GM21528 (cell line): ENCODE data around the gene S1PR2.
A peak's percentile ranks its signal among the peaks of the same experiment; 100 is the strongest.

Source experiments
- ATAC-seq: cut with Tn5 transposase; IDR thresholded peaks from one replicate; pipeline ENCODE4 v1.9.1; 2021; ENCODE audit warnings: mild to moderate bottlenecking, moderate library complexity; ENCODE audit not compliant: unreplicated experiment, low FRiP score

The S1PR2 gene, protein sequence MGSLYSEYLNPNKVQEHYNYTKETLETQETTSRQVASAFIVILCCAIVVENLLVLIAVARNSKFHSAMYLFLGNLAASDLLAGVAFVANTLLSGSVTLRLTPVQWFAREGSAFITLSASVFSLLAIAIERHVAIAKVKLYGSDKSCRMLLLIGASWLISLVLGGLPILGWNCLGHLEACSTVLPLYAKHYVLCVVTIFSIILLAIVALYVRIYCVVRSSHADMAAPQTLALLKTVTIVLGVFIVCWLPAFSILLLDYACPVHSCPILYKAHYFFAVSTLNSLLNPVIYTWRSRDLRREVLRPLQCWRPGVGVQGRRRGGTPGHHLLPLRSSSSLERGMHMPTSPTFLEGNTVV

DNA sequence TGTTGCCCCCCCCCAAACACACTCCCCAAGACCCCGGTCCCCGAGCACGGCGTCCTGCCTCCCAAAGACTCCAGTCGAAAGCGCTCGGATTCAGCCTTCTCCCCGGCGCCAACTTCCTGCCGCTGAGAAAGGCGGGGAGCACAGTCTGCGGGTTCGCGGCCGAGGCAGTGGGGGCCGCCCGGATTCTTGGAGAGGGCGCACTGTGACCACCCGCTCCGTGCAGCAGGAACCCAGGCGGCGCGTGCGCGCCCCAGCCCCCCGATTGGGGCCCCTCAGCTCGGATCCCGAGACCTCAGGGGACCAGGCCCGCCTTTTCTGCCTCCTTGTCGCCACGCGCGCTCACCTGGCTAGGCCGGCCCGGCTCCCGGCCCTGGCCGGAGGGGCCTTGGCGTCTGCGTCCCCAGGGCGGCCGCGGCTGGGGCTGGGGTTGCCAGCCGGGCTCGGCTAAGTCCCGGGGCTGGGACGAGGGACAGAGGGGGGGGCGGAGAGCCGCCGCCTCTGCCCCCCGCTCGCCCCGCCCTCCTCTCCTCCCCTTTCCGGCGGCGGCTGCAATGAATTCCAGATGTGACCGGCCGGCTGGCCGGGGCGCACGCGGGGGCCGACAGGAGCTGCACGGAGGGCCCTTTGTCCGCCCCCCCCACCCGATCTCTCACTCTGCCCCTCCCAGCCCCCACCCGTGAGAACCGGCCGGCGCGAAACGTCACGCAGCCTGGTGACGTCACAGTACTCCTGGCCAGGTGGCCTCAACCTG, at the start of gene S1PR2:
TSS of gene S1PR2 (minus strand) at position 471 of the 751 bp plus-strand sequence. CDS start 6,426 bp downstream, outside the sequence.
- no peak for ATAC-seq

DNA sequence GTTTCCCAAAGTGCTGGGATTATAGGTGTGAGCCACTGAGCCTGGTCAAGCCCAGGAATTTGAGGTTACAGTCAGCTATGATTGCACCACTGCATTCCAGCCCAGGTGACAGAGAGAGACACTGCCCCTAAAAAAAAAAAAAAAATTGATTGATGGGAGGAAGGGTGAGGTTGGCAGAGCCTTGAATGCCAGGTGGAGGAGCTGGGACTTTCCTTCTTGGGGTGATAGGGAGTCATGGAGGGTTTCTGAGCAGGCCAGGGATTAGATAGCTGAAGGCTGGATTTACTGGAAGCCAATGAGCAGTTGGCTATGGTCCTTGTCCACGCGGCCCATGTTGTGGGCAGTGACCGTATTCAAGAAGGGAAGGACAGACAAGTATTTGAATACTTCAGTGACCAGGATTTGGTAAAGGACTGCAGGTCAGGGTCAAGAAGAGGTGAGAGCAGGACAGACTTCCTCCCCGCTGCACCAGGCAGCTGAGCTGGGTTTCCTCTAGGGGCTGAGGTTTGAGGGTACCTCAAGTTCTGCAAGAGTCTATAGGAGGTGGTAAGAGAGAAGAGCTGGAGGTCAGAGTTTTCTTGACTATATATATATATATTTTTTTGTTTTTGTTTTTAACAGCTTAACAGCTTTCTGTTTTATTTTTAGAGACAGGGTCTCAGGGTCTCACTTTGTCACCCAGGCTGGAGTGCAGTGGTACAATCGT, 48.8 kb upstream of the S1PR2 start:
- no peak for ATAC-seq

DNA sequence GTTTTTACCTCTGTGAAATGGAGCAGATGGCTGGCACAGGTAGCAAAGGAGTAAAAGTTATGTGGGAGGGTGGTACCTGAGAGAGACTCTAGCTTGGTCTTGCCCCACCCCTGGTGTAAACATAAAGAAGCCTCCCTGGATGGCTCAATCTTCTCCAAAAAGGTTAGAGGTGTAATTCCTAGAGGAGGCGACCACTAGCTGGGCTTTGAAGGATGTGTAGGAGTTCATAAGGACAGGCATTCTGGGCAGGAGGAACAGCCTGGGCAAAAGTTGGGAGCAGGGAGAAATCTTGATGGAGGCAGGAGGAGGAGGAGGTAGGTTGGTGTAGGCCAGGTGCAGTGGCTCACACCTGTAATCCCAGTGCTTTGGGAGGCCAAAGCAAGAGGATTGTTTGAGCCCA, 47.8 kb upstream of the S1PR2 start:
- no peak for ATAC-seq

DNA sequence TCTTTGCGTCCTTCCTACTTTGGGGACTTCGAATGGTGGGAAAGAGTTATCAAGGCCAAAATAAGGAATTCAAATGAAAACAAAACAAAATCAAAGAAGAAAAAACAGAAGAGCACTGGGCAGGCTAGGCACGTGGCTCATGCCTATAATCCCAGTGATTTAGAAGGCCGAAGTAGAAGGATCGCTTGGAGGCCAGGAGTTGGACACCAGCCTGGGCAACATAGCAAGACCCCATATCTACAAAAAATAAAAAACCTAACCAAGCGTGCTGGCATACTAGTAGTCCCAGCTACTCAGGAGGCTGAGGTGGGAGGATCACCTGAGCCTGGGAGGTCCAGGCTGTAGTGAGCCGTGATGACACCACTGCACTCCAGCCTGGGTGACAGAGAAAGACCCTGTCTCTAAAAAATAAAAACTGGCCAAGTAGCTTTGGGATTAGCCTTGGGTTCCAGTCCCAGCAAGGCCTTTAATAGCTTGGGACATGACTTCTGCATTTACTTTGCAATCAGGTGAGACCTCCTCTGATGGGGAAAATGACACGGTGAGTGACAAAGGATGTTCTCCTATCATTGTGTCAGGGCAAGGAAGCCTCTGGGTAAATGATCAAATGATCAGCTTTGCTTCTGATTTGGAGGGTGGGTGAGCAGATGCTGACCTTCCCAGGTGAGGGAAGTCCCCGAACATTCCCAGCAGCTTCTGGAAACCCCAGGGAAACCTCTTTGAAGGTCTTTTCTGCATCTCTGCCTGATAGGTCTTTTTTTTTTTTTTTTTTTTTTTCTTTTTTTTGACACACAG, 46.9 kb upstream of the S1PR2 start:
- ATAC-seq, result no peak

DNA sequence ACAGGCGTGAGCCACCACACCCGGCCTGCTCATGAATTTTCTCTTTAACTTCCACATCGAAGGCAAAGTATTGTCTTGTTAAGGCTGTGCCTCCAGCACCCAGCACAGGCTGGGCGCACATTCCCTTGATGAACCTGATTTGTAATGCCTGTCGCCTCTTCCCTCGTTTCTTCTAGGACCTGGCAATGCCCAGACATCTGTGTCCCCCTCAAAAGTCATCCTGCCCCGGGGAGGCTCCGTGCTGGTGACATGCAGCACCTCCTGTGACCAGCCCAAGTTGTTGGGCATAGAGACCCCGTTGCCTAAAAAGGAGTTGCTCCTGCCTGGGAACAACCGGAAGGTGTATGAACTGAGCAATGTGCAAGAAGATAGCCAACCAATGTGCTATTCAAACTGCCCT, 43.5 kb upstream of the S1PR2 start:
- no peak for ATAC-seq

DNA sequence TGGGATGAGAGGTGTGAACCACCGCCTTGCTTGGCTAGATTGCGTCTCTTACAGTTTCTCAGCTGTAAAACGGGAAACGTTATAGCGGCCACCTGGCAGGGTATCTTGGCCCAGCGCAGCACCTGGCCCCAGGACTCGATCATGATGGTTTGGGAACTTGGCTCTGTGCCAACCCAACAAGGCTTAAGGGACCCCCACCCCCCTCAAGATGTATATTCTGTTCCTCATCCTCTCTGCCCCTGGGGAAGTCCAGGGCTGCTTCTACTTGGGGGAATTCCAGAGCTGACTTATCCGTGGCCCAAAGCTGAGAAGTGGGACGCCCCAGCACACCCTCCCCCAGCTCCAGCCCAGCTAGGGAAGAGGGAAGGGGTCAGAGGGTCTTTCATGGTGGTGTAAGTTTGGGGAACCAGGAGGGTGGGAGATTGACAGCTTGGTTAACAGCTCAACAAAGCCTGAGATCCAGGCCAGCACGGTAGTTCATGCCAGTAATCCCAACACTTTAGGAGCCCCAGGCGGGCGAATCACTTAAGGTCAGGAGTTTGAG, 40.5 kb upstream of the S1PR2 start:
- peak; percentile 7 for ATAC-seq

DNA sequence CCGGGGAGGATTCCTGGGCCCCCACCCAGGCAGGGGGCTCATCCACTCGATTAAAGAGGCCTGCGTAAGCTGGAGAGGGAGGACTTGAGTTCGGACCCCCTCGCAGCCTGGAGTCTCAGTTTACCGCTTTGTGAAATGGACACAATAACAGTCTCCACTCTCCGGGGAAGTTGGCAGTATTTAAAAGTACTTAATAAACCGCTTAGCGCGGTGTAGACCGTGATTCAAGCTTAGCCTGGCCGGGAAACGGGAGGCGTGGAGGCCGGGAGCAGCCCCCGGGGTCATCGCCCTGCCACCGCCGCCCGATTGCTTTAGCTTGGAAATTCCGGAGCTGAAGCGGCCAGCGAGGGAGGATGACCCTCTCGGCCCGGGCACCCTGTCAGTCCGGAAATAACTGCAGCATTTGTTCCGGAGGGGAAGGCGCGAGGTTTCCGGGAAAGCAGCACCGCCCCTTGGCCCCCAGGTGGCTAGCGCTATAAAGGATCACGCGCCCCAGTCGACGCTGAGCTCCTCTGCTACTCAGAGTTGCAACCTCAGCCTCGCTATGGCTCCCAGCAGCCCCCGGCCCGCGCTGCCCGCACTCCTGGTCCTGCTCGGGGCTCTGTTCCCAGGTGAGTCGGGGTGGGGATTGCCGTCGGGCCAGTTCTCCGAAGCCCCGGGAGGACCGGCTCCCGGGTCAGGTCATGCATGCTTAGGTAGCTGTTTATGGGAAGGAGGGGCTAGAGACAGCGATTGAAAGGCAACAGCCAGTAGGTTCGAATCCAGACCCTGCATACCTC, 39.7 kb upstream of the S1PR2 start, which contains the start of gene ICAM1:
TSS of gene ICAM1 (plus strand) at position 505 of the 779 bp plus-strand sequence. CDS start at position 545, 40 bp downstream.
- peak; percentile 53 for ATAC-seq

DNA sequence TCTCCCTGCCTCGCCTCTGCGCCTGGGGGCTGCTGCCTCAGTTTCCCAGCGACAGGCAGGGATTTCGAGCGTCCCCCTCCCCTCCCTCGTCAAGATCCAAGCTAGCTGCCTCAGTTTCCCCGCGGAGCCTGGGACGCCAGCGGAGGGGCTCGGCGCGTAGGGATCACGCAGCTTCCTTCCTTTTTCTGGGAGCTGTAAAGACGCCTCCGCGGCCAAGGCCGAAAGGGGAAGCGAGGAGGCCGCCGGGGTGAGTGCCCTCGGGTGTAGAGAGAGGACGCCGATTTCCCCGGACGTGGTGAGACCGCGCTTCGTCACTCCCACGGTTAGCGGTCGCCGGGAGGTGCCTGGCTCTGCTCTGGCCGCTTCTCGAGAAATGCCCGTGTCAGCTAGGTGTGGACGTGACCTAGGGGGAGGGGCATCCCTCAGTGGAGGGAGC, 39.1 kb upstream of the S1PR2 start:
- peak; percentile 27 for ATAC-seq

DNA sequence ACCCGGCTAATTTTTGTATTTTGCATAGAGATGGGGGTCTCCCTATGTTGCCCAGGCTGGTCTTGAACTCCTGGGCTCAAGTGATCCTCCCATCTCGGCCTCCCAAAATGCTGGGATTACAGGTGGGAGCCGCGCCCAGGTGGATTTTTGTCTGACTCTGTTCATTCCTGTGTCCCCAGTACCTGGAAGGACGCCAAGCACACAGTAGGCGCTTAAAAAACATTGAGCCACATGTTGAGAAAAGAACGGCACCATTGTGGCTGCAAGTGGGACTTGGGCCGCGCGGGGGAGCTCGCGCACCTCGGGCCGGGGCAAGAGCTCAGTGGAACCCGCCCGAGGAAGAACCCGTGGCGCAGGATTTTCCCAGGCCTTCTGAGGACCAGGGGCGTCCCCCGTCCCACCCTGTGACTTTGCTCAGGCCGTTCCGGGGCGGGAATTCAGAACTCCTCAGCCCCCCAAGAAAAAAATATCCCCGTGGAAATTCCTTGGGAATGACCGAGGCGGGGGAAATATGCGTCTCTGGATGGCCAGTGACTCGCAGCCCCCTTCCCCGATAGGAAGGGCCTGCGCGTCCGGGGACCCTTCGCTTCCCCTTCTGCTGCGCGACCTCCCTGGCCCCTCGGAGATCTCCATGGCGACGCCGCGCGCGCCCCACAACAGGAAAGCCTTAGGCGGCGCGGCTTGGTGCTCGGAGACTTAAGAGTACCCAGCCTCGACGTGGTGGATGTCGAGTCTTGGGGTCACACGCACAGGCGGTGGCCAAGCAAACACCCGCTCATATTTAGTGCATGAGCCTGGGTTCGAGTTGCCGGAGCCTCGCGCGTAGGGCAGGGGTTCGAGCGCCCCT, 38.4 kb upstream of the S1PR2 start:
- peak; percentile 42 for ATAC-seq

DNA sequence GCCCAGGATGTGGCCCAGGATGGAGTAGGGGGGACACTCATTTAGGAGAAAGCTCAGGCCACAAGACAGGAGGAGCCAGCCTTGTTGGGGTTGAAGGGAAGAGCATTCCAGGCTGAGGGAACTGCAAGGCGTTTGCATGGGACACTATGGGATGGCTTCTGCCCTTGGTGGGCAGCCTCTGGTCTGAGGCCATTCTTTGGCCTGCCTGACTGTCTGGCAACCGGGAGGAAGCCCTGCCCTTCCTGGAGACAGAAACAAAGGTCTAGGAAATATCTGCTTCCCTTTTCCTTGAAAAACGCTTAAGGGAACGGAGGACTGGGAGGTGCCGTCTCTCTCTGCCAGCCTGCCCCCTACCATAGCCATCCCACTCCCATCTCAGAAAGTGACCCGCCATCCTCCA, 36.9 kb upstream of the S1PR2 start:
- ATAC-seq, result no peak

DNA sequence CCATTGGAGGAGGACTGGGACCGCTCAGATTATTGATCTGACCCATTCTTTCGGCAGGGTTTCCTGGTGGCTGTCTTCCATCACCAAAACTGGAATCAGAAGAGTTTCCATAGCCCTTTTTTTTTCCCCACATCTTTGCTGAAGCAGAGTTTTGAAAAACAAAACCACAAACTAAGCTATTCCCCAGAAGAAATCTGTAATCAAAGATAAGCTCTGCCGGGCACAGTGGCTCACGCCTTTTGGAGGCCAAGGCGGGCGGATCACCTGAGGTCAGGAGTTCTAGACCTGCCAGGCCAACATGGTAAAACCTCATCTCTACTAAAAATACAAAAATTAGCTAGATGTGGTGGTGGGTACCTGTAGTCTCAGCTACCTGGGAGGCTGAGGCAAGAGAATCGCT, 35.6 kb upstream of the S1PR2 start:
- no peak for ATAC-seq

DNA sequence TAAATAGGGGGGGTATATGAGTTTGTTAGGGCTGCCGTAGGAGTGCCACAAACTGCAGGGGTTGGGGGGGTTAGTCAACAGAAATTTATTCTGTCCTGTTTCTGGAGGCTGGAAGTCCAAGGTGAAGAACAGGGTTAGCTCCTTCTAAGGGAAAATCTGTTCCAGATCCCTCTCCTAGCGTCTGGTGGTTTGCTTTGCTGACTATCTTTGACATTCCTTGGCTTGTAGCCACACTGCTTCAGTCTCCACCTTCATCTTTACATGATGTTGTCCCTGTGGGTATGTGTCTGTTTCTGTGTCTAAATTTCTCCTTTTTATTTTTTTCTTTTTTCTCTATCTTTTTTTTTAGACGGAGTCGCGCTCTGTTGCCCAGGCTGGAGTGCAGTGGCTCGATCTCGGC, 31.6 kb upstream of the S1PR2 start:
- ATAC-seq, result no peak

DNA sequence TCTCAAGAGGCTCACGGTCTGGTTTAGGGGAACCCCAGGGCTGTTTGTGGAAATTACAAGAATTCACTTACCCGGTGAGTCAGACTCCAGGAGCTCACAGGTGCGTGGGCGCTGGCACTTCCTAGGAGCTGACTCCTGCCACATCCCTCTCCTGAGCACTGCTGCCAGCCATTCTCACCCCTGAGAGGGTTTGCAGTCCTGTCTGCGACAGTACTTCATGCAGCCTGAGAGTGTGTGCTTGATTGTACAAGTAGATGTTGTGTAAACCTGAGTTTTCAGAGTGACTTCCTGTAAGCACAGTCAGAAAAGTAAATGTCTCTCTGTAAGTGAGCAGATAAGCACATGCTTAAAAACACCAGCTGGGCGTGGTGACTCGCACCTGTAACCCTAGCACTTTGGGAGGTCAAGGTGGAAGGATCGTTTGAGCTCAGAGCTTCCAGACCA, 29.0 kb upstream of the S1PR2 start:
- ATAC-seq, result no peak

DNA sequence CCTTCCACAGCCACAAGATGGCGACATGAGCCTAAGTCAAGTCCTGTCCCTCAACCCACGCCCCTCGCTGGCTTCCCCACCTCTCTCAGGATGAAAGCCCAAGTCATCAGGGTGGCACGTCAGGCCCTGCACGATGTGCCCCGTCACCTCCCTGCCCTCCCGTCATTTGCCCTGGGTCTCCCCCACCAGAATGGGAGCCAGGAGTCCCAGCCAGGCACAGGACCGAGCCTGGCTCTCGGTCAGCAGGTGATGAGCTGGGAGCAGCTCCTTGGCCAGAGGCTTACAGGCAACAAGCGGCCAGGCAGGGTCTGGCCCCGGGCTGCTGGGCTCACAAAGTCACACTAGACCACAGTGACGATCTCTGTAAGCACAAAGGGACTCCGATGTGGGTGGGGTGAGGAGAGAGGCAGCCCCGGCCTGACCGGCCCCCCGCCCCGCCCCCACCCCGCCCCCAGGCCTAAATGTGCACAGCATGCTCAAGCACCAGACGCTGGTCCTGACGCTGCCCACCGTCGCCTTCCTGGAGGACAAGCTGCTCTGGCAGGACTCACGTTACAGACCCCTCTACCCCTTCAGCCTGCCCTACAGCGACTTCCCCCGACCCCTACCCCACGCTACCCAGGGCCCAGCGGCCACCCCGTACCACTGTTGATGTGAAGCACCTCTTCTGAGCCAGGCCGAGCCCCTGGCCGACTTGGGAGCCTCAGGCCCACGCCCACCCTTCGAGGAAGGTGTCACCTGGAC, 28.2 kb upstream of the S1PR2 start:
- ATAC-seq, result no peak

DNA sequence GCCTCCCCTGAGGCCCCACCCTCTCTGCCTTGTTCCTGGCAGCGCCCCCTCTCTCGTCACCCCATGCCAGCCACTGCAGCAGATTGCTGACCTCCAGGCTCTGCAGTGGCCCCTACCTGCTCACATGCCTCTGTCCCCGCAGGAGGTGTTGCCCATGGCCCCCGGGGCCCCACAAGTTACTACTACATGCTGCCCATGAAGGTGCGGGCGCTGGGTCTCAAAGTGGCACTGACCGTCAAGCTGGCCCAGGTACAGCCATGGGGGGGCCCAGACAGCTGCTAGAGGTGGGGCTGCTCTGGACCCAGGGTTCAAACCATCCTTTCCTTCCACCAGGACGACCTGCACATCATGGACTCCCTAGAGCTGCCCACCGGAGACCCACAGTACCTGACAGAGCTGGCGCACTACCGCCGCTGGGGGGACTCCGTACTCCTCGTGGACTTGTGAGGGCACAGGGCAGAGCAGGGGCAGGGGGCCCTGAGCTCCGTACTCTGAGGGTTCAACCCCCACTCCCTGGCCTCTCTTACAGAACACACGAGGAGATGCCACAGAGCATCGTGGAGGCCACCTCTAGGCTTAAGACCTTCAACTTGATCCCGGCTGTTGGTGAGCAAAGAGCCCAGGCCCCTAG, 27.1 kb upstream of the S1PR2 start:
- ATAC-seq, result no peak

DNA sequence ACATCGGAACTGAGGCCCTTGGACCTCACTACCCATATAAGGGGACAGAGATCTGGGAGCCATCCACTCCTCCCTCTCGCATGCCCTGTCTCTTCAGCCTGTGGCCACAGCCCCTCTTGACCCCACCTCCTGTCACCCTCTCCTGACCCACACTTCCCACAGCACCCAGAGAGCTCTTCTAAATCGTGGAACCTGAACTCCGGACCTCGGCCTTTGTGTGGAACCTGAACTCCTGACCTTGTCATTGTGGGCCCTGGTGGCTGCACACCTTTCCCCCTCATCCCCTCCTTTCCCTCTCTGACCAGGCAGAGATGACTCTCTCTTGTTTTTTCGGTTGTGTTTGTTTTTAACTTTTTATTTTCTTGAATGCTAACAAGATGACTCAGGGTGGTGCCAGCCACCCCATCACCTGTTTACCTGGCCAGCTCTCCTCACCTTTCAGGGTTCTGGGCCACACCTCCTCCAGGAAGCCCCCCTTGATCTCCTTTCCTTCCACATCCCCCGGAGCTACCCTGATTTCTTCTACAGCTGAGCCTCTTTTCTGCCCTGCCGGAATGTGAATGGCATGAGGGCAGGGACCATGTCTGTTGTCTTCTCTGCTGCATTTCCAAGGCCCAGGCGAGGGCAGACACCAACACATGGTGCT, 26.0 kb upstream of the S1PR2 start:
- ATAC-seq, result no peak

DNA sequence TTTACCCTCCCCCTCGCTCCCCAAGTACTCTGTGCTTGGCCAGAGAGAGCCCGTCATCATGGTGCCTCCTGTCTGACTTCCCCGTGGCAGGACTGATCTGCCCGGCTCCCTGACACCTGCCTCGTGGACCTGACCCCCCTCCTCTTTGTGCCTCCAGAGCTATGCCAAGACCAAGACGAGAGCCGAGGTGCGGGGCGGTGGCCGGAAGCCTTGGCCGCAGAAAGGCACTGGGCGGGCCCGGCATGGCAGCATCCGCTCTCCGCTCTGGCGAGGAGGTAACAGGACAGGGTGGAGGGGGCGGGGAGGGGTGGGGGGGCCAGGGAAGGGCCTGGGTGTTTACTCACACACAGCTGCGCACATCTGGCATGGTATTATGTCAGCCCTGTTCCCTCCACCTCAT, 25.4 kb upstream of the S1PR2 start:
- no peak for ATAC-seq
